HepG2 (cell line): Measurements from ENCODE around the gene PARP3. TPM values are rescaled to one million over a fixed set of nuclear protein-coding genes. Genes with fewer than 3 reads are reported as not detected.

ENCODE experiments used
- AFF4 ChIP-seq: sonication (generic); formaldehyde crosslinking; IDR thresholded peaks from 2 replicates; pipeline ENCODE4 v1.4.0; 2020; ENCODE audit warnings: missing genetic modification reagents
- CBFB ChIP-seq: sonication (generic); formaldehyde crosslinking; IDR thresholded peaks from 2 replicates; pipeline ENCODE4 v1.4.0; 2020; ENCODE audit warnings: missing genetic modification reagents
- HINFP ChIP-seq: sonication (generic); formaldehyde crosslinking; IDR thresholded peaks from 2 replicates; pipeline ENCODE4 v1.4.0; 2020; ENCODE audit warnings: low read depth, mild to moderate bottlenecking, missing genetic modification reagents
- LRRFIP1 ChIP-seq: sonication (generic); formaldehyde crosslinking; conservative IDR thresholded peaks from 2 replicates; pipeline ENCODE4 v1.4.0; 2020; ENCODE audit warnings: missing genetic modification reagents
- RCOR2 ChIP-seq: IDR thresholded peaks from 2 replicates; pipeline ENCODE4 v1.6.1; 2016; ENCODE audit warnings: missing biosample characterization, missing genetic modification reagents
- ZNF318 ChIP-seq: sonication (generic); formaldehyde crosslinking; IDR thresholded peaks from 2 replicates; pipeline ENCODE4 v1.4.0; 2020; ENCODE audit warnings: mild to moderate bottlenecking, missing genetic modification reagents
- polyA plus RNA-seq, 8 experiments: library from polyadenylated mRNA; depleted of rRNA in 3 of 8; stranded (reverse) in 7 of 8; unstranded in 1 of 8; fragments of >200 nt; fragmentation: Illumina TruSeq in 4 of 8; extraction: Trizol in 4 of 8; gene quantifications; 2 replicates each; pipeline versions ENCODE4 v1.2.1 to v1.2.3, GENCODE V29; 2011 to 2016; ENCODE audit warnings: low read depth in 4 of 8, missing spikeins in 1 of 8, mixed read lengths in 1 of 8; ENCODE audit not compliant: insufficient read depth in 1 of 8
- total RNA-seq, 5 experiments: library from RNA; depleted of rRNA; stranded (reverse); fragments of >200 nt; fragmentation: Illumina TruSeq; extraction: Trizol; gene quantifications; 2 replicates each; pipeline ENCODE4 v1.2.3, GENCODE V29; 2016; ENCODE audit warnings: low read depth in 1 of 5
- TF ChIP-seq, protein P1 (sequence below): sonication (generic); formaldehyde crosslinking; IDR thresholded peaks from 2 replicates; pipeline ENCODE4 v1.4.0; 2020; ENCODE audit warnings: mild to moderate bottlenecking, missing genetic modification reagents

Gene PARP3
- total and polyA plus RNA-seq, 2 of the 13 experiments (the other 11 are each of a cell fraction or from before 2014, with no cell fraction given): 11.2 to 21.5 TPM

- peak; percentile 46; the same call in 1 of the 2 replicates for TF ChIP-seq ZNF318 (CRISPR knock-in tag)
- TF ChIP-seq HINFP: no peak
- TF ChIP-seq, protein P1, sequence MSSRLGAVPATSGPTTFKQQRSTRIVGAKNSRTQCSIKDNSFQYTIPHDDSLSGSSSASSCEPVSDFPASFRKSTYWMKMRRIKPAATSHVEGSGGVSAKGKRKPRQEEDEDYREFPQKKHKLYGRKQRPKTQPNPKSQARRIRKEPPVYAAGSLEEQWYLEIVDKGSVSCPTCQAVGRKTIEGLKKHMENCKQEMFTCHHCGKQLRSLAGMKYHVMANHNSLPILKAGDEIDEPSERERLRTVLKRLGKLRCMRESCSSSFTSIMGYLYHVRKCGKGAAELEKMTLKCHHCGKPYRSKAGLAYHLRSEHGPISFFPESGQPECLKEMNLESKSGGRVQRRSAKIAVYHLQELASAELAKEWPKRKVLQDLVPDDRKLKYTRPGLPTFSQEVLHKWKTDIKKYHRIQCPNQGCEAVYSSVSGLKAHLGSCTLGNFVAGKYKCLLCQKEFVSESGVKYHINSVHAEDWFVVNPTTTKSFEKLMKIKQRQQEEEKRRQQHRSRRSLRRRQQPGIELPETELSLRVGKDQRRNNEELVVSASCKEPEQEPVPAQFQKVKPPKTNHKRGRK: no peak
- TF ChIP-seq CBFB (CRISPR knock-in tag): peak; percentile 92
- TF ChIP-seq RCOR2 (CRISPR knock-in tag): peak; percentile 37; the same call in 1 of the 2 replicates
- TF ChIP-seq AFF4 (CRISPR knock-in tag): peak; percentile 90; the same call in 1 of the 2 replicates
- TF ChIP-seq LRRFIP1 (CRISPR knock-in tag): no peak
Measured at GRCh38 chr3:51995346-51996163, 53.4 kb downstream of the PARP3 start, which contains the start of gene RPL29 (continued).
